Activated B cell treated with CpG ODN at 0.5 μM for 24 hours (primary cell): ENCODE measurements around the gene CALN1. TPM values are rescaled to one million over a fixed set of nuclear protein-coding genes. Genes with fewer than 3 reads are reported as not detected.

Source experiments
- ATAC-seq: fragments of 200-7000 bp; cut with Tn5 transposase; one replicate; pipeline ENCODE4 v1.10.0; 2021; ENCODE audit warnings: low read depth, mild to moderate bottlenecking, moderate library complexity
- CTCF ChIA-PET: fragments of 350-600 bp; sonication (Branson Sonifier 250); formaldehyde crosslinking; loops from one replicate; lab custom pipeline; 2021; ENCODE audit warnings: antibody characterized with exemption; lab: Charles Lee
- POLR2A ChIA-PET: fragments of 350-600 bp; sonication (Branson Sonifier 250); formaldehyde crosslinking; loops from one replicate; lab custom pipeline; 2021; ENCODE audit warnings: antibody characterized with exemption; lab: Charles Lee
- DNase-seq: peaks from one replicate; pipeline ENCODE4 v3.0.0; 2022
- H3K27ac Mint-ChIP-seq: one replicate; pipeline ENCODE4 v1.8.0; 2020; ENCODE audit warnings: mixed read lengths
- H3K27me3 Mint-ChIP-seq: one replicate; pipeline ENCODE4 v1.8.0; 2021; ENCODE audit warnings: mixed read lengths
- H3K36me3 Mint-ChIP-seq: one replicate; pipeline ENCODE4 v1.8.0; 2021; ENCODE audit warnings: low read depth, mixed read lengths
- H3K4me1 Mint-ChIP-seq: one replicate; pipeline ENCODE4 v1.8.0; 2021; ENCODE audit warnings: mixed read lengths
- H3K4me3 Mint-ChIP-seq: one replicate; pipeline ENCODE4 v1.8.0; 2020; ENCODE audit warnings: mild to moderate bottlenecking, mixed read lengths
- H3K9me3 Mint-ChIP-seq: one replicate; pipeline ENCODE4 v1.8.0; 2020; ENCODE audit warnings: mixed read lengths
- CTCF ChIP-seq: fragments of 200-600 bp; IDR thresholded peaks from one replicate; pipeline ENCODE4 v1.8.0; 2022; ENCODE audit warnings: antibody characterized with exemption, mild to moderate bottlenecking
- intact Hi-C: fragments of 100-400 bp; cut with micrococcal nuclease; formaldehyde crosslinking; loops from one replicate; pipeline ENCODE4 v1.15.1; 2024
- total RNA-seq: library from RNA; stranded (reverse); gene quantifications from 2 replicates; pipeline ENCODE4 v1.2.3, GENCODE V29; 2022

The CALN1 gene
- total RNA-seq, 1 donor from 2014 or later: not detected

GRCh38 chr7:72062666-72063065 lies 349.5 kb downstream of the CALN1 start:
- DNase-seq: no peak
- H3K4me3 Mint-ChIP-seq: no peak overlapping the region
- ATAC-seq: no peak
- no peak overlapping the region for H3K27ac Mint-ChIP-seq
- ChIA-PET POLR2A (no interaction called here), CTCF (no interaction called here)
- H3K4me1 Mint-ChIP-seq: no peaks in the 10 kb centered on the region
- no peak for TF ChIP-seq CTCF
- H3K27me3 Mint-ChIP-seq: no peaks in the 10 kb centered on the region
- H3K9me3 Mint-ChIP-seq: no peaks in the 10 kb centered on the region
- intact Hi-C loops: no loop called here
- no peaks in the 10 kb centered on the region for H3K36me3 Mint-ChIP-seq

- no peaks in the 10 kb centered on the region for H3K27me3 Mint-ChIP-seq
- DNase-seq (no peak), ATAC-seq (no peak)
- H3K4me3 Mint-ChIP-seq: no peak overlapping the region
- no peaks in the 10 kb centered on the region for H3K9me3 Mint-ChIP-seq
- ChIA-PET POLR2A (no interaction called here), CTCF (no interaction called here)
- intact Hi-C loops: no loop called here
- no peaks in the 10 kb centered on the region for H3K4me1 Mint-ChIP-seq
- H3K36me3 Mint-ChIP-seq: no peaks in the 10 kb centered on the region
- no peak overlapping the region for H3K27ac Mint-ChIP-seq
- no peak for TF ChIP-seq CTCF
Observed at GRCh38 chr7:72059925-72060324, 352.2 kb downstream of the CALN1 start.

- Mint-ChIP-seq H3K4me3 (no peak overlapping the region), H3K4me1 (no peaks in the 10 kb centered on the region), H3K27ac (no peak overlapping the region), H3K27me3 (no peaks in the 10 kb centered on the region), H3K9me3 (no peaks in the 10 kb centered on the region), H3K36me3 (no peaks in the 10 kb centered on the region)
- CTCF ChIA-PET: no interaction called here
- TF ChIP-seq CTCF: no peak
- intact Hi-C loops: no loop called here
- ATAC-seq (no peak), DNase-seq (no peak)
- POLR2A ChIA-PET: no interaction called here
Observed at GRCh38 chr7:72058579-72058978, 353.6 kb downstream of the CALN1 start.

- ATAC-seq (no peak), DNase-seq (no peak)
- TF ChIP-seq CTCF: no peak
- Mint-ChIP-seq H3K27me3 (no peaks in the 10 kb centered on the region), H3K36me3 (no peaks in the 10 kb centered on the region), H3K4me3 (no peak overlapping the region), H3K4me1 (no peaks in the 10 kb centered on the region), H3K9me3 (no peaks in the 10 kb centered on the region), H3K27ac (no peak overlapping the region)
- POLR2A ChIA-PET: no interaction called here
- intact Hi-C loops: no loop called here
- CTCF ChIA-PET: no interaction called here
Observed at GRCh38 chr7:72057796-72058195, 354.3 kb downstream of the CALN1 start.

- ATAC-seq (no peak), DNase-seq (no peak)
- H3K9me3 Mint-ChIP-seq: no peaks in the 10 kb centered on the region
- no peaks in the 10 kb centered on the region for H3K36me3 Mint-ChIP-seq
- TF ChIP-seq CTCF: no peak
- H3K27me3 Mint-ChIP-seq: no peaks in the 10 kb centered on the region
- H3K4me1 Mint-ChIP-seq: no peaks in the 10 kb centered on the region
- ChIA-PET CTCF (no interaction called here), POLR2A (no interaction called here)
- no peak overlapping the region for H3K4me3 Mint-ChIP-seq
- no peak overlapping the region for H3K27ac Mint-ChIP-seq
- intact Hi-C loops: no loop called here
Observed at GRCh38 chr7:72057231-72057630, 354.9 kb downstream of the CALN1 start.
